Measurements from ENCODE around the gene ARF1.

ARF1 gene

GRCh38 chr1:228091084-228091483 lies 8.6 kb downstream of the ARF1 start:
- no peak overlapping the region for H3K27ac ChIP-seq (ENCODE audit: low read depth, low read length)
- H3K27me3 ChIP-seq (ENCODE audit: low read length), result no peaks in the 10 kb centered on the region
- no peak overlapping the region for H3K4me3 ChIP-seq (ENCODE audit: insufficient read depth, low read length, poor library complexity, severe bottlenecking)
- no peak overlapping the region for H3K4me2 ChIP-seq (ENCODE audit: low read depth, low read length, poor library complexity, severe bottlenecking)
- no peak overlapping the region for H3K9ac ChIP-seq (ENCODE audit: low read length)
- TF ChIP-seq, protein P1, sequence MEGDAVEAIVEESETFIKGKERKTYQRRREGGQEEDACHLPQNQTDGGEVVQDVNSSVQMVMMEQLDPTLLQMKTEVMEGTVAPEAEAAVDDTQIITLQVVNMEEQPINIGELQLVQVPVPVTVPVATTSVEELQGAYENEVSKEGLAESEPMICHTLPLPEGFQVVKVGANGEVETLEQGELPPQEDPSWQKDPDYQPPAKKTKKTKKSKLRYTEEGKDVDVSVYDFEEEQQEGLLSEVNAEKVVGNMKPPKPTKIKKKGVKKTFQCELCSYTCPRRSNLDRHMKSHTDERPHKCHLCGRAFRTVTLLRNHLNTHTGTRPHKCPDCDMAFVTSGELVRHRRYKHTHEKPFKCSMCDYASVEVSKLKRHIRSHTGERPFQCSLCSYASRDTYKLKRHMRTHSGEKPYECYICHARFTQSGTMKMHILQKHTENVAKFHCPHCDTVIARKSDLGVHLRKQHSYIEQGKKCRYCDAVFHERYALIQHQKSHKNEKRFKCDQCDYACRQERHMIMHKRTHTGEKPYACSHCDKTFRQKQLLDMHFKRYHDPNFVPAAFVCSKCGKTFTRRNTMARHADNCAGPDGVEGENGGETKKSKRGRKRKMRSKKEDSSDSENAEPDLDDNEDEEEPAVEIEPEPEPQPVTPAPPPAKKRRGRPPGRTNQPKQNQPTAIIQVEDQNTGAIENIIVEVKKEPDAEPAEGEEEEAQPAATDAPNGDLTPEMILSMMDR (IDR thresholded peaks at IDR 0.05; ENCODE audit: insufficient read depth, low read length, poor library complexity, severe bottlenecking), result no peak
- no peak for TF ChIP-seq EZH2phosphoT487 (conservative IDR thresholded peaks at IDR 0.05; ENCODE audit: low read length)
- no peak overlapping the region for H2AFZ ChIP-seq (ENCODE audit: low read depth, low read length, severe bottlenecking)
- H3K9me3 ChIP-seq (ENCODE audit: insufficient read depth, low read length), result peaks cover 20% of the 10 kb centered on the region; the same call in 1 of the 2 replicates
- H4K20me1 ChIP-seq (ENCODE audit: low read depth, low read length), result peaks cover 40% of the 10 kb centered on the region
- peaks cover 37% of the 10 kb centered on the region for H3K36me3 ChIP-seq (ENCODE audit: low read length)
- peaks cover 100% of the 10 kb centered on the region for H3K79me2 ChIP-seq (ENCODE audit: insufficient read depth, low read length)
- no peaks in the 10 kb centered on the region for H3F3A ChIP-seq (ENCODE audit: insufficient read depth)
- H3K9me2 ChIP-seq (replicated peaks; ENCODE audit: insufficient read depth, low read length), result no peaks in the 10 kb centered on the region

DNA sequence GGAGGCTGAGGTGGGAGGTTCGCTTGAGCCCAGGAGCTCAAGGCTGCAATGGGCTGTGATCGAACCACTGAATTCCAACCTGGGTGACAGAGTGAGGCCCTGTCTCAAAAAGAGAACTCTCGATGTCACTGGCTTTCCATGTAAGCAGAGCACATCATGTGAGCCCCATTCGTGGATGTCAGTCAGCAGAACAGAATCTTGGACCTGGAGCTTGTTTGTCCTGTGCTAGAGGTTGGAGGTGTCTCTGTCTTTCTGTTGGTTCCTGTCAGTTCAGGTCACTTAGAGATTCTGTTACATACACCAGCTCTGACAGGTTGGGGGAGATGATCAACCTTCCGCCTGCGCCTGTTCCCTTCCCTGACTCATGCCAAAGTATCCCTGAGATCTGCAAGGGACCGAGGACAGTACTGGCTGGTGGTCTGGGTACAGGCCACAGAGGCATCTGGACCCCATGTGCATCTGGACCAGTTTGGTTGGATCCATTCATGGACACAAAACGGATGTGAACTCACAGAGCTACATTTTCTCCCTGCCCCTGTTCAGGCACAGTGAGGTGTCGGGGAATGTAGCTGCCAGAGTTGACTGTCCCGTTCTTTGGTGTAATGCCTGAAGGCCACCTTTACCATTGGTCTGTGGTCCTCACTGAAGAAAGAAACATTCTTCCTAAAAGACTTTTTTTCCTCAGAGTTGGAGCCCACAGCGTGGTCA lies 10.0 kb downstream of the ARF1 start:
- H3K9me3 ChIP-seq (ENCODE audit: insufficient read depth, low read length), result peaks cover 20% of the 10 kb centered on the region; the same call in 1 of the 2 replicates
- peaks cover 37% of the 10 kb centered on the region for H3K36me3 ChIP-seq (ENCODE audit: low read length)
- no peak overlapping the region for H3K4me2 ChIP-seq (ENCODE audit: low read depth, low read length, poor library complexity, severe bottlenecking)

DNA sequence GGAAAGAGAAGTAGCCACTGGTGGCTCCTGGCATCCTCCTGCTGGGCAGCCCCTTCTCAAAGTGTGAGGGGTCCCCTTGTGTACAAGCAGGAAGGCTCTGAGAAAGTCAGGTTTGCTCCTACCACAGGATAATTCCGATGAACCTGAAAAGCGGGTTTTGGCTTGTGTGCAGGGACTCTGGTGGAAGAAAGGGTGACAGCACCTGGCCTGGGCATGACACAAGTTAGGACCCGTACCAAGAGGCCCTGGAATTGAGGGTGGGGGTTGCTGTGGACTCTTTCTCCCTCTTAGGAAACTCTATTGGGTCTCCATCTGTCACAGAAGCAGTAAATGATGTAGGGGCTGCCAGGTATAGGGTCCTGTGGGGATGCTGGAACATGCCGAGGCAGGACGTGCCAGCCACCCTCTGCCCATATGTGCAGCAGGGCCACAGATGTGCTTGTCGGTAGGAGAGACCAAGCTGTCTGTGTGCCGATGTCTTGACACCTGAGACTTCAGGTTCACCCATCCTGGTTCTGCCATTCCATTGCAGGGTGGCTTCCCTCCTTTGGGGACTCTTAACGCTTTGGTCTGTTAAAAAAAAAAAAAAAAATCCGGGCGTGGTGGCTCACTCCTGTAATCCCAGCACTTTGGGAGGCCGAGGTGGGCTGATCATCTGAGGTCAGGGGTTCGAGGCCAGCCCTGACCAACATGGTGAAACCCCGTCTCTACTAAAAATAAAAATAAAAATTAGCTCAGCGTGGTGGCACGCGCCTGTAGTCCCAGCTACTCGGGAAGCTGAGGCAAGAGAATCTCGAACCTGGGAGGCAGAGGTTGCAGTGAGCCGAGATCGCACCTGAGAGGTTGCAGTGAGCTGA lies 10.8 kb downstream of the ARF1 start:
- Histone ChIP-seq H3K27ac (ENCODE audit: low read depth, low read length) (no peak overlapping the region), H3K9me2 (replicated peaks; ENCODE audit: insufficient read depth, low read length) (no peaks in the 10 kb centered on the region), H3F3A (ENCODE audit: insufficient read depth) (no peaks in the 10 kb centered on the region), H3K79me2 (ENCODE audit: insufficient read depth, low read length) (peaks cover 93% of the 10 kb centered on the region), H3K36me3 (ENCODE audit: low read length) (peaks cover 37% of the 10 kb centered on the region), H4K20me1 (ENCODE audit: low read depth, low read length) (peaks cover 30% of the 10 kb centered on the region), H3K27me3 (ENCODE audit: low read length) (no peaks in the 10 kb centered on the region), H3K9ac (ENCODE audit: low read length) (no peak overlapping the region), H3K4me3 (ENCODE audit: insufficient read depth, low read length, poor library complexity, severe bottlenecking) (no peak overlapping the region), H3K4me2 (ENCODE audit: low read depth, low read length, poor library complexity, severe bottlenecking) (no peak overlapping the region), H2AFZ (ENCODE audit: low read depth, low read length, severe bottlenecking) (no peak overlapping the region), H3K9me3 (ENCODE audit: insufficient read depth, low read length) (peaks cover 20% of the 10 kb centered on the region; the same call in 1 of the 2 replicates)
- TF ChIP-seq, protein P1 (IDR thresholded peaks at IDR 0.05; ENCODE audit: insufficient read depth, low read length, poor library complexity, severe bottlenecking), result no peak
- TF ChIP-seq EZH2phosphoT487 (conservative IDR thresholded peaks at IDR 0.05; ENCODE audit: low read length), result no peak

More for the DNA sequence above, 10.0 kb downstream of the ARF1 start:
- Histone ChIP-seq H3K27me3 (ENCODE audit: low read length) (no peaks in the 10 kb centered on the region), H4K20me1 (ENCODE audit: low read depth, low read length) (peaks cover 30% of the 10 kb centered on the region), H3K27ac (ENCODE audit: low read depth, low read length) (no peak overlapping the region), H3K4me3 (ENCODE audit: insufficient read depth, low read length, poor library complexity, severe bottlenecking) (no peak overlapping the region), H3F3A (ENCODE audit: insufficient read depth) (no peaks in the 10 kb centered on the region), H3K79me2 (ENCODE audit: insufficient read depth, low read length) (peaks cover 100% of the 10 kb centered on the region), H3K9me2 (replicated peaks; ENCODE audit: insufficient read depth, low read length) (no peaks in the 10 kb centered on the region), H2AFZ (ENCODE audit: low read depth, low read length, severe bottlenecking) (no peak overlapping the region), H3K9ac (ENCODE audit: low read length) (no peak overlapping the region)
- TF ChIP-seq EZH2phosphoT487 (conservative IDR thresholded peaks at IDR 0.05; ENCODE audit: low read length), result no peak
- TF ChIP-seq, protein P1 (IDR thresholded peaks at IDR 0.05; ENCODE audit: insufficient read depth, low read length, poor library complexity, severe bottlenecking), result no peak

Measured in SU-DHL-6 (cell line).